SK-N-MC (cell line): ENCODE data around the gene RAG2.

Experiments used
- DNase-seq: peaks from one replicate; pipeline ENCODE4 v3.0.0-alpha.2; 2011; ENCODE audit warnings: low read depth, low spot score
- H3K27ac ChIP-seq: fragments of 200-600 bp; sonication (generic); 2 replicates; pipeline ENCODE4 v1.5.1; 2016; ENCODE audit warnings: mixed run types
- H3K36me3 ChIP-seq: fragments of 200-600 bp; sonication (generic); 2 replicates; pipeline ENCODE4 v1.6.1; 2017; ENCODE audit warnings: antibody characterized with exemption, low read length, mixed read lengths; ENCODE audit not compliant: insufficient read depth
- H3K4me3 ChIP-seq: fragments of 200-600 bp; sonication (generic); 2 replicates; pipeline ENCODE4 v1.5.1; 2016
- H3K9ac ChIP-seq: fragments of 200-600 bp; sonication (generic); 2 replicates; pipeline ENCODE4 v1.8.0; 2017; ENCODE audit warnings: mixed run types, mixed read lengths; ENCODE audit not compliant: insufficient read length
- H3K9me3 ChIP-seq: fragments of 200-600 bp; sonication (generic); 2 replicates; pipeline ENCODE4 v1.6.1; 2017; ENCODE audit warnings: low read depth, mild to moderate bottlenecking, antibody characterized with exemption, low read length, moderate library complexity, mixed read lengths
- EZH2 ChIP-seq: fragments of 200-600 bp; sonication (generic); IDR thresholded peaks from one replicate; pipeline ENCODE4 v1.6.1; 2017; ENCODE audit warnings: antibody characterized with exemption
- FOXP2 ChIP-seq: optimal IDR thresholded peaks from 2 replicates; pipeline ENCODE3; 2011; ENCODE audit warnings: mild to moderate bottlenecking, moderate library complexity; ENCODE audit not compliant: insufficient read depth; ENCODE audit errors: extremely low read length, control extremely low read depth
- POLR2AphosphoS5 ChIP-seq: IDR thresholded peaks from 2 replicates; pipeline ENCODE4 v1.6.1; 2012; ENCODE audit warnings: mild to moderate bottlenecking, low read depth, low read length, borderline replicate concordance

RAG2 gene

GRCh38 chr11:36588099-36588498, 9.9 kb downstream of the RAG2 start:
- Histone ChIP-seq H3K27ac (no peak overlapping the region), H3K9me3 (no peaks in the 10 kb centered on the region), H3K36me3 (no peaks in the 10 kb centered on the region), H3K4me3 (no peak overlapping the region), H3K9ac (no peak overlapping the region)
- DNase-seq = no peak
- TF ChIP-seq FOXP2 (no peak), POLR2AphosphoS5 (no peak), EZH2 (no peak)

DNA sequence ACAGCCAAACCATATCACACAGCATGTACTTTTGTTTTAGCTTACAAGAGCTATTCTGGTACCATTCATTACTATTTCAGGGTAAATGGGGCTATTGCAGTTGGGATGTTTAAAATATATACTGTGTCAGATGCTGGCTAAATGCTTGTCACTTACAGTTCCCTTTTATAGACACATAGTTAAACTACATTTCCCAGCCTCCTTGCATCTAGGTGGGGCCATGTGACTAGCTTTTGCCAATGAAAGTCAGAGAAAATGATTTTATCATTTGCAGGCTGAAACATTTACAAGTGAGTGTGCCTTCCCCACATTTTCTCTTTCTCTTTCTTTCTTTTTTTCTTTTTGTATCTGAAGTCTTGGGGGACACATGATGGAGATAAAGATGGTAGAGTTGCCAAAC, 11.5 kb downstream of the RAG2 start:
- DNase-seq = no peak
- no peaks in the 10 kb centered on the region for H3K36me3 ChIP-seq
- no peak overlapping the region for H3K4me3 ChIP-seq
- H3K27ac ChIP-seq = no peak overlapping the region
- no peaks in the 10 kb centered on the region for H3K9me3 ChIP-seq
- H3K9ac ChIP-seq = no peak overlapping the region
- TF ChIP-seq POLR2AphosphoS5 = no peak
- TF ChIP-seq FOXP2 = no peak
- no peak for TF ChIP-seq EZH2

- TF ChIP-seq POLR2AphosphoS5 = no peak
- TF ChIP-seq FOXP2 = no peak
- TF ChIP-seq EZH2 = no peak
- no peak overlapping the region for H3K27ac ChIP-seq
- H3K4me3 ChIP-seq = no peak overlapping the region
- H3K9ac ChIP-seq = no peak overlapping the region
- H3K36me3 ChIP-seq = no peaks in the 10 kb centered on the region
- H3K9me3 ChIP-seq = no peaks in the 10 kb centered on the region
- no peak for DNase-seq
Measured at GRCh38 chr11:36583667-36584066, 14.4 kb downstream of the RAG2 start.

GRCh38 chr11:36581536-36581935, 16.5 kb downstream of the RAG2 start:
- H3K9ac ChIP-seq = no peak overlapping the region
- no peak overlapping the region for H3K27ac ChIP-seq
- no peaks in the 10 kb centered on the region for H3K36me3 ChIP-seq
- no peak for DNase-seq
- H3K9me3 ChIP-seq = no peaks in the 10 kb centered on the region
- H3K4me3 ChIP-seq = no peak overlapping the region
- TF ChIP-seq FOXP2 = no peak
- no peak for TF ChIP-seq POLR2AphosphoS5
- no peak for TF ChIP-seq EZH2

- Histone ChIP-seq H3K9me3 (no peaks in the 10 kb centered on the region), H3K4me3 (no peak overlapping the region), H3K27ac (no peak overlapping the region), H3K36me3 (no peaks in the 10 kb centered on the region), H3K9ac (no peak overlapping the region)
- TF ChIP-seq POLR2AphosphoS5 (no peak), EZH2 (no peak), FOXP2 (no peak)
- DNase-seq = no peak
Measured at GRCh38 chr11:36578458-36578857, 19.6 kb downstream of the RAG2 start.

DNA sequence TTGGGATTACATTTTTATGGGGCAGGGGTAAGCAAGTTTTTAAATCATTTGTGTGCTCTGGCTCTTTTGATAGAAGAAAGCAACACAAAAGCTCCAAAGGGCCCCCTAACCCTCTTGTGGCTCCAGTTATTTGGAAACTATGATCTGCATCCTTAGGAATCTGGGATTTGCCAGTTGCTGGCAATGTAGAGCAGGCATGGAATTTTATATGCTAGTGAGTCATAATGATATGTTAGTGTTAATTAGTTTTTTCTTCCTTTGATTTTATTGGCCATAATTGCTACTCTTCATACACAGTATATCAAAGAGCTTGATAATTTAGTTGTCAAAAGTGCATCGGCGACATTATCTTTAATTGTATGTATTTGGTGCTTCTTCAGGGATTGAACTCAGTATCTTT, 20.2 kb downstream of the RAG2 start:
- Histone ChIP-seq H3K4me3 (no peak overlapping the region), H3K36me3 (no peaks in the 10 kb centered on the region), H3K27ac (no peak overlapping the region), H3K9me3 (no peaks in the 10 kb centered on the region), H3K9ac (no peak overlapping the region)
- TF ChIP-seq FOXP2 = no peak
- no peak for TF ChIP-seq EZH2
- TF ChIP-seq POLR2AphosphoS5 = no peak
- DNase-seq = no peak

GRCh38 chr11:36577373-36577772, 20.7 kb downstream of the RAG2 start:
- H3K4me3 ChIP-seq = no peak overlapping the region
- no peak overlapping the region for H3K9ac ChIP-seq
- TF ChIP-seq POLR2AphosphoS5 (no peak), EZH2 (no peak), FOXP2 (no peak)

GRCh38 chr11:36574486-36574885, 23.6 kb downstream of the RAG2 start:
- Histone ChIP-seq H3K27ac (no peak overlapping the region), H3K9ac (no peak overlapping the region), H3K4me3 (no peak overlapping the region), H3K36me3 (no peaks in the 10 kb centered on the region), H3K9me3 (no peaks in the 10 kb centered on the region)
- TF ChIP-seq POLR2AphosphoS5 = no peak
- no peak for TF ChIP-seq EZH2
- no peak for TF ChIP-seq FOXP2
- no peak for DNase-seq

More at GRCh38 chr11:36577373-36577772, 20.7 kb downstream of the RAG2 start:
- no peaks in the 10 kb centered on the region for H3K36me3 ChIP-seq
- no peak overlapping the region for H3K27ac ChIP-seq
- no peak for DNase-seq
- H3K9me3 ChIP-seq = no peaks in the 10 kb centered on the region

DNA sequence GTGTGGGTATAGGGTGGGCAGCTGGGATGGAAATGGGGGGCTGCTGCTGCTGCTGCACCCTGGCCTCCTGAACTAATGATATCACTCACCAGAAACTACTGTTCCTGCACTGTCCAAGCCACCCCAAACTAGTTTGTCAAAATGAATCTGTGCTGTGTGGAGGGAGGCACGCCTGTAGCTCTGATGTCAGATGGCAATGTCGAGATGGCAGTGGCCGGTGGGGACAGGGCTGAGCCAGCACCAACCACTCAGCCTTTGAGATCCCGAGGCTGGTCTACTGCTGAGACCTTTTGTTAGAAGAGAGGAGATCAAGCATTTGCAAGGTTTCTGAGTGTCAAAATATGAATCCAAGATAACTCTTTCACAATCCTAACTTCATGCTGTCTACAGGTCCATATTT, 28.9 kb downstream of the RAG2 start:
- Histone ChIP-seq H3K4me3 (no peak overlapping the region), H3K36me3 (no peaks in the 10 kb centered on the region), H3K27ac (no peak overlapping the region), H3K9ac (no peak overlapping the region), H3K9me3 (no peaks in the 10 kb centered on the region)
- DNase-seq = no peak
- no peak for TF ChIP-seq FOXP2
- TF ChIP-seq EZH2 = no peak
- TF ChIP-seq POLR2AphosphoS5 = no peak

DNA sequence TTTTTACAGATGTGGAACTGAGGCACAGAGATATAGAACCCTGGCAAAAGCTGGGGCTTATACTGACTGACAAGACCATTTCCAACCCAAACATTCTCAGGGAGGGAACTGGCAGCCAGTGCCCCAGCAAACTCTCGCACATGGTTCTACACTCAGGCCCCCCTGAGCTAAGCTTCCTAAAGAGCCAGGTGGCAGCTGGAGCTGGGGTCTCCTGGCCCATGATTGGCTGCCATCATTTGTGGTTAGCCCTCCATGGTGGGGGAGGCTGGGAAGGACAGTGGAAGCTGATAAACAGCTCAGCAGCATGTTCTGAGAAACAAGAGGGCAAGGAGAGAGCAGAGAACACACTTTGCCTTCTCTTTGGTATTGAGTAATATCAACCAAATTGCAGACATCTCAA, 30.3 kb downstream of the RAG2 start, which contains the start of gene RAG1:
TSS of gene RAG1 (plus strand) at position 314 of the 400 bp plus-strand sequence. CDS start 5,298 bp downstream, outside the sequence.
- H3K9me3 ChIP-seq = no peaks in the 10 kb centered on the region
- H3K36me3 ChIP-seq = no peaks in the 10 kb centered on the region
- H3K4me3 ChIP-seq = no peak within 1 kb of the TSS
- TF ChIP-seq FOXP2 = no peak
- TF ChIP-seq POLR2AphosphoS5 = no peak
- TF ChIP-seq EZH2 = no peak
- no peak within 1 kb of the TSS for H3K9ac ChIP-seq
- H3K27ac ChIP-seq = no peak within 1 kb of the TSS
- no peak for DNase-seq
